ENCODE data around the gene GPR31.

The GPR31 gene

GRCh38 chr6:167116109-167116837 is 41.5 kb downstream of the GPR31 start:
- FAIRE-seq, result no peak

GRCh38 chr6:167115054-167115453 is 42.7 kb downstream of the GPR31 start:
- no peak for FAIRE-seq

- no peak for FAIRE-seq
Observed at GRCh38 chr6:167113935-167114910, 43.6 kb downstream of the GPR31 start.

- no peak for FAIRE-seq
Observed at GRCh38 chr6:167113047-167113754, 44.6 kb downstream of the GPR31 start.

- FAIRE-seq, result no peak
Observed at GRCh38 chr6:167112421-167112820, 45.4 kb downstream of the GPR31 start.

- FAIRE-seq, result no peak
Observed at GRCh38 chr6:167111597-167111996, 46.2 kb downstream of the GPR31 start.

GRCh38 chr6:167109651-167110050 is 48.1 kb downstream of the GPR31 start:
- FAIRE-seq, result no peak

GRCh38 chr6:167108278-167108677 is 49.5 kb downstream of the GPR31 start:
- no peak for FAIRE-seq

GRCh38 chr6:167107787-167108186 is 50.0 kb downstream of the GPR31 start:
- FAIRE-seq, result no peak

GRCh38 chr6:167106406-167106805 is 51.4 kb downstream of the GPR31 start:
- no peak for FAIRE-seq

All from A204.1 (cell line).